ENCODE results near the gene MAVS.

Gene MAVS

GRCh38 chr20:3867802-3868201, 21.2 kb downstream of the MAVS start:
- Histone ChIP-seq H3K9me3 (replicated peaks; ENCODE audit: insufficient read depth, low read length) (no peaks in the 10 kb centered on the region), H3K27me3 (replicated peaks; ENCODE audit: insufficient read depth, low read length) (no peaks in the 10 kb centered on the region), H4K20me1 (ENCODE audit: insufficient read depth, low read length) (no peaks in the 10 kb centered on the region), H3K9ac (ENCODE audit: low read length) (no peak overlapping the region), H3K36me3 (replicated peaks; ENCODE audit: insufficient read depth, low read length) (no peaks in the 10 kb centered on the region; the same call in 1 of the 2 replicates), H3F3A (ENCODE audit: insufficient read depth, low read length) (no peaks in the 10 kb centered on the region), H3K27ac (ENCODE audit: low read length) (no peak overlapping the region), H3K4me2 (ENCODE audit: low read depth, low read length) (no peak overlapping the region), H3K79me2 (ENCODE audit: low read length) (no peaks in the 10 kb centered on the region), H3K4me1 (ENCODE audit: low read length) (no peaks in the 10 kb centered on the region), H3K9me2 (replicated peaks; ENCODE audit: insufficient read depth, low read length) (no peaks in the 10 kb centered on the region), H3K4me3 (ENCODE audit: low read length) (no peak overlapping the region), H2AFZ (ENCODE audit: low read length) (no peak overlapping the region)
- DNase-seq = no peak
- TF ChIP-seq CTCF (IDR thresholded peaks at IDR 0.05; ENCODE audit: low read length) (no peak), EZH2 (optimal IDR thresholded peaks at IDR 0.05; ENCODE audit: low read depth, low read length) (no peak), EZH2phosphoT487 (IDR thresholded peaks at IDR 0.05; ENCODE audit: low read length) (no peak)

GRCh38 chr20:3869839-3870634, 23.4 kb downstream of the MAVS start:
- Histone ChIP-seq H3K36me3 (replicated peaks; ENCODE audit: insufficient read depth, low read length) (no peaks in the 10 kb centered on the region), H3F3A (ENCODE audit: insufficient read depth, low read length) (no peaks in the 10 kb centered on the region), H3K27me3 (replicated peaks; ENCODE audit: insufficient read depth, low read length) (no peaks in the 10 kb centered on the region), H3K79me2 (ENCODE audit: low read length) (no peaks in the 10 kb centered on the region), H3K4me1 (ENCODE audit: low read length) (no peaks in the 10 kb centered on the region), H2AFZ (ENCODE audit: low read length) (no peak overlapping the region), H3K4me2 (ENCODE audit: low read depth, low read length) (no peak overlapping the region), H3K27ac (ENCODE audit: low read length) (no peak overlapping the region), H4K20me1 (ENCODE audit: insufficient read depth, low read length) (no peaks in the 10 kb centered on the region), H3K9ac (ENCODE audit: low read length) (no peak overlapping the region), H3K9me2 (replicated peaks; ENCODE audit: insufficient read depth, low read length) (no peaks in the 10 kb centered on the region), H3K4me3 (ENCODE audit: low read length) (no peak overlapping the region), H3K9me3 (replicated peaks; ENCODE audit: insufficient read depth, low read length) (no peaks in the 10 kb centered on the region)
- TF ChIP-seq CTCF (IDR thresholded peaks at IDR 0.05; ENCODE audit: low read length) (no peak), EZH2 (optimal IDR thresholded peaks at IDR 0.05; ENCODE audit: low read depth, low read length) (no peak)
- DNase-seq = no peak

- H3K27ac ChIP-seq (ENCODE audit: low read length) = no peak overlapping the region
Measured at GRCh38 chr20:3871550-3872265, 25.1 kb downstream of the MAVS start.

More at GRCh38 chr20:3871550-3872265, 25.1 kb downstream of the MAVS start:
- Histone ChIP-seq H3K9ac (ENCODE audit: low read length) (no peak overlapping the region), H4K20me1 (ENCODE audit: insufficient read depth, low read length) (no peaks in the 10 kb centered on the region), H3K4me3 (ENCODE audit: low read length) (no peak overlapping the region), H3F3A (ENCODE audit: insufficient read depth, low read length) (no peaks in the 10 kb centered on the region), H3K4me1 (ENCODE audit: low read length) (no peaks in the 10 kb centered on the region), H2AFZ (ENCODE audit: low read length) (no peak overlapping the region), H3K27me3 (replicated peaks; ENCODE audit: insufficient read depth, low read length) (no peaks in the 10 kb centered on the region), H3K9me3 (replicated peaks; ENCODE audit: insufficient read depth, low read length) (no peaks in the 10 kb centered on the region), H3K4me2 (ENCODE audit: low read depth, low read length) (no peak overlapping the region), H3K36me3 (replicated peaks; ENCODE audit: insufficient read depth, low read length) (no peaks in the 10 kb centered on the region), H3K9me2 (replicated peaks; ENCODE audit: insufficient read depth, low read length) (no peaks in the 10 kb centered on the region), H3K79me2 (ENCODE audit: low read length) (no peaks in the 10 kb centered on the region)
- no peak for DNase-seq
- TF ChIP-seq CTCF (IDR thresholded peaks at IDR 0.05; ENCODE audit: low read length) = no peak
- TF ChIP-seq EZH2phosphoT487 (IDR thresholded peaks at IDR 0.05; ENCODE audit: low read length) = no peak
- TF ChIP-seq EZH2 (optimal IDR thresholded peaks at IDR 0.05; ENCODE audit: low read depth, low read length) = no peak
